MM.1S (cell line): ENCODE measurements around the gene HEBP1.

Experiments
- EZH2phosphoT487 ChIP-seq: fragments of 300-600 bp; sonication (generic); IDR thresholded peaks from 2 replicates; pipeline ENCODE4 v1.6.1; 2018; ENCODE audit warnings: antibody characterized with exemption, low read length
- TF ChIP-seq, protein P1 (sequence below): fragments of 300-600 bp; sonication (generic); IDR thresholded peaks from 2 replicates; pipeline ENCODE4 v1.5.1; 2016; ENCODE audit warnings: antibody characterized with exemption, low read length, mixed read lengths

DNA sequence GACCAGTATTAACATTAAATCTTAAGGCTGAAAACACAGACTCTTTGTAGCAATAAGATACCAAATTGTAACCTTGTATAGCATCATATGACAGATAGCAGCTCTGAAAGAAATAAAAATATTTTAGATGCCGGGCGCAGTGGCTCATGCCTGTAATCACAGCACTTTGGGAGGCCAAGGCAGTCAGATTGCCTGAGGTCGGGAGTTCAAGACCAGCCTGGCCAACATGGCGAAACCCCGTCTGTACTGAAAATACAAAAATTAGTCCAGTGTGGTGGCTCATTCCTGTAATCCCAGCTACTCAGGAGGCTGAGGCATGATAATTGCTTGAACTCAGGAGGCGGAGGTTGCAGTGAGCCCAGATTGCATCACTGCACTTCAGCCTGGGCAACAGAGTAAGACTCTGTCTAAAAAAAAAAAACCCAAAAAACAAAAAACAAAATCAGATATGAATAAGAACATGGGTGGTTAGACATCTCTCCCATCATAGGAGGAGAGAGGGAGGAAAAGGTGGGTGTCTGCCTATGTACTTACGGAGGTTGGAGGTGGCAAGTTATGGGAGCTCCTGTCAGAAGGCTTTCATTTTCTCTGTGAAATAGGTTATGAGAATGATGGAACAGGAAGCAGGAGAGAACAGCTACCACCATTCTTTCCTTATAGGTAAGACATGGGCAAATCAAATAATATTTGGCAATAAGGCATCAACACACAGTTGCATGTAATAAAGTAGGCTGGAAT lies 7.6 kb upstream of the HEBP1 start:
- TF ChIP-seq, protein P1, sequence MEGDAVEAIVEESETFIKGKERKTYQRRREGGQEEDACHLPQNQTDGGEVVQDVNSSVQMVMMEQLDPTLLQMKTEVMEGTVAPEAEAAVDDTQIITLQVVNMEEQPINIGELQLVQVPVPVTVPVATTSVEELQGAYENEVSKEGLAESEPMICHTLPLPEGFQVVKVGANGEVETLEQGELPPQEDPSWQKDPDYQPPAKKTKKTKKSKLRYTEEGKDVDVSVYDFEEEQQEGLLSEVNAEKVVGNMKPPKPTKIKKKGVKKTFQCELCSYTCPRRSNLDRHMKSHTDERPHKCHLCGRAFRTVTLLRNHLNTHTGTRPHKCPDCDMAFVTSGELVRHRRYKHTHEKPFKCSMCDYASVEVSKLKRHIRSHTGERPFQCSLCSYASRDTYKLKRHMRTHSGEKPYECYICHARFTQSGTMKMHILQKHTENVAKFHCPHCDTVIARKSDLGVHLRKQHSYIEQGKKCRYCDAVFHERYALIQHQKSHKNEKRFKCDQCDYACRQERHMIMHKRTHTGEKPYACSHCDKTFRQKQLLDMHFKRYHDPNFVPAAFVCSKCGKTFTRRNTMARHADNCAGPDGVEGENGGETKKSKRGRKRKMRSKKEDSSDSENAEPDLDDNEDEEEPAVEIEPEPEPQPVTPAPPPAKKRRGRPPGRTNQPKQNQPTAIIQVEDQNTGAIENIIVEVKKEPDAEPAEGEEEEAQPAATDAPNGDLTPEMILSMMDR: no peak
- TF ChIP-seq EZH2phosphoT487: no peak
